DOHH2 (cell line): Measurements from ENCODE around the gene CALHM3.
A peak's percentile ranks its signal among the peaks of the same experiment; 100 is the strongest.

Experiments used
- H3F3A ChIP-seq: fragments of 200-600 bp; sonication (generic), shearing (Covaris generic); 2 replicates; pipeline ENCODE4 v1.6.0; 2016; ENCODE audit warnings: antibody characterized with exemption, mild to moderate bottlenecking; ENCODE audit not compliant: control insufficient read depth, insufficient read depth
- H3K27ac ChIP-seq: fragments of 200-600 bp; sonication (generic); 2 replicates; pipeline ENCODE4 v1.5.1; 2014; ENCODE audit warnings: low read depth, mild to moderate bottlenecking, low read length, moderate library complexity
- H3K27me3 ChIP-seq: fragments of 200-600 bp; sonication (generic); 2 replicates; pipeline ENCODE4 v1.6.1; 2014; ENCODE audit warnings: mild to moderate bottlenecking, low read length, mixed read lengths; ENCODE audit not compliant: control insufficient read depth
- H3K36me3 ChIP-seq: fragments of 200-600 bp; sonication (generic); 2 replicates; pipeline ENCODE4 v1.6.1; 2014; ENCODE audit warnings: mild to moderate bottlenecking, low read length, moderate library complexity, mixed read lengths; ENCODE audit not compliant: control insufficient read depth
- H3K4me1 ChIP-seq: fragments of 200-600 bp; sonication (generic); 2 replicates; pipeline ENCODE4 v1.6.1; 2014; ENCODE audit warnings: mild to moderate bottlenecking, low read length, mixed read lengths; ENCODE audit not compliant: control insufficient read depth
- H3K4me2 ChIP-seq: fragments of 200-600 bp; sonication (generic); 2 replicates; pipeline ENCODE4 v1.6.0; 2014; ENCODE audit warnings: mild to moderate bottlenecking, low read length, moderate library complexity
- H3K4me3 ChIP-seq: fragments of 200-600 bp; sonication (generic); 2 replicates; pipeline ENCODE4 v1.5.1; 2014; ENCODE audit warnings: mild to moderate bottlenecking, low read length, mixed read lengths
- H3K79me2 ChIP-seq: fragments of 200-600 bp; sonication (generic); 2 replicates; pipeline ENCODE4 v1.6.1; 2014; ENCODE audit warnings: mild to moderate bottlenecking, low read length, mixed read lengths; ENCODE audit not compliant: control insufficient read depth
- H3K9me2 ChIP-seq: fragments of 200-600 bp; sonication (generic); replicated peaks from 2 replicates; pipeline ENCODE4 v1.6.1; 2014; ENCODE audit warnings: mild to moderate bottlenecking, low read length, mixed read lengths; ENCODE audit not compliant: control insufficient read depth
- H3K9me3 ChIP-seq: fragments of 200-600 bp; sonication (generic); 2 replicates; pipeline ENCODE4 v1.6.1; 2014; ENCODE audit warnings: antibody characterized with exemption, low read length, mixed read lengths; ENCODE audit not compliant: control insufficient read depth, insufficient read depth
- H4K20me1 ChIP-seq: fragments of 200-600 bp; sonication (generic); 2 replicates; pipeline ENCODE4 v1.6.0; 2014; ENCODE audit warnings: low read depth, mild to moderate bottlenecking, antibody characterized with exemption, low read length, moderate library complexity; ENCODE audit not compliant: control insufficient read depth, insufficient read depth
- EZH2phosphoT487 ChIP-seq: fragments of 200-600 bp; sonication (generic); IDR thresholded peaks from 2 replicates; pipeline ENCODE4 v1.6.1; 2017; ENCODE audit warnings: borderline replicate concordance, mild to moderate bottlenecking, antibody characterized with exemption, low read length, moderate library complexity, mixed read lengths
- TF ChIP-seq, protein P1 (sequence below): fragments of 200-600 bp; sonication (generic); IDR thresholded peaks from one replicate; pipeline ENCODE4 v1.5.1; 2014; ENCODE audit warnings: antibody characterized with exemption, mild to moderate bottlenecking, low read depth, low read length; ENCODE audit not compliant: poor library complexity, severe bottlenecking

CALHM3 gene

DNA sequence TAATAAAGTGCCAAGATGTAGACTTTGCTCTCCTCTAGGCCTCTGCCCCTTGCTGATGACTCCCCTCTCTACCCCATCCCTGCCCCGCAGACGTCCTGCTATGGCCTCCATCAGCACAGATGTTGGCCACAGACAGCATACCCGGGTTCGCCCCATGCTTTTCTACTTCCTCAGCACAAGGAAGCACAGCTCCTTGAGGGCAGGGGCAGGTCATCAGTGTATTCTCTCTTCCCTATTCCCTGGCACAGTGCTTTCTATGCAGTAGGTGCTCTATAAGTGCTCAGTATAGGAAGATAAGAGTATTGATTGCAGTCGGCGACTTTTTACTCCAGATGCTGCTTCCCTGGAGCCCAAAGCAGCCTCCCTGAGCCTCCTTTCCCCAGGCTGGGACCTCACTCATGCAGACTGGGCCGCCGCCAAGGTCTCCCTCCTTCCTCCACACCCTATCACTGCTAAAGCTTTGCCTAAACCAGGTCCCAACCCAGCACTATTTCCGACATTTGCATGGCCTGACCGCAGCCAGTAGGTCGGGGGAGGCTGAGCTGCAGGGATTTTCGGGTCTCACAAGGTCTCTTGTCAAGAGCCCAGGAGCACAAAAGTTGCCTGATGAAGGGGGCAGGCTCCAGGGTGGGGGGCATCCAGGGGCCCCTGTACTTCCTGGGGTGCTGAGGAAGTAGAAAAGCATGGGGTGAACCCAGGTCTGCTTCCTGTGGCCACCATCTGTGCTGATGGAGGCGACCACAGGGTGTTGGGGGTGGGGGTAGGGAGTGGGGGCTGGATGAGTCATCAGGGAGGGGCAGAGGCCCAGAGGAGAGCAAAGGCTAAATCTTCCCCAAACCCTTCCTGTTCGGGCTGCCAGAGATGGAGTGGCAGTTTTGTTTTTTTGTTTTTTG is 8.0 kb downstream of the CALHM3 start:
- Histone ChIP-seq H3K4me3 (peak overlapping the region; percentile 71), H3K4me1 (peaks cover 80% of the 10 kb centered on the region), H3K27me3 (no peaks in the 10 kb centered on the region), H3K36me3 (no peaks in the 10 kb centered on the region), H3K9me3 (no peaks in the 10 kb centered on the region), H3K27ac (peak overlapping the region; percentile 96), H4K20me1 (no peaks in the 10 kb centered on the region), H3K4me2 (peak overlapping the region; percentile 92), H3F3A (peaks cover 42% of the 10 kb centered on the region), H3K9me2 (no peaks in the 10 kb centered on the region), H3K79me2 (no peaks in the 10 kb centered on the region)
- TF ChIP-seq, protein P1, sequence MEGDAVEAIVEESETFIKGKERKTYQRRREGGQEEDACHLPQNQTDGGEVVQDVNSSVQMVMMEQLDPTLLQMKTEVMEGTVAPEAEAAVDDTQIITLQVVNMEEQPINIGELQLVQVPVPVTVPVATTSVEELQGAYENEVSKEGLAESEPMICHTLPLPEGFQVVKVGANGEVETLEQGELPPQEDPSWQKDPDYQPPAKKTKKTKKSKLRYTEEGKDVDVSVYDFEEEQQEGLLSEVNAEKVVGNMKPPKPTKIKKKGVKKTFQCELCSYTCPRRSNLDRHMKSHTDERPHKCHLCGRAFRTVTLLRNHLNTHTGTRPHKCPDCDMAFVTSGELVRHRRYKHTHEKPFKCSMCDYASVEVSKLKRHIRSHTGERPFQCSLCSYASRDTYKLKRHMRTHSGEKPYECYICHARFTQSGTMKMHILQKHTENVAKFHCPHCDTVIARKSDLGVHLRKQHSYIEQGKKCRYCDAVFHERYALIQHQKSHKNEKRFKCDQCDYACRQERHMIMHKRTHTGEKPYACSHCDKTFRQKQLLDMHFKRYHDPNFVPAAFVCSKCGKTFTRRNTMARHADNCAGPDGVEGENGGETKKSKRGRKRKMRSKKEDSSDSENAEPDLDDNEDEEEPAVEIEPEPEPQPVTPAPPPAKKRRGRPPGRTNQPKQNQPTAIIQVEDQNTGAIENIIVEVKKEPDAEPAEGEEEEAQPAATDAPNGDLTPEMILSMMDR, result no peak
- TF ChIP-seq EZH2phosphoT487, result no peak

DNA sequence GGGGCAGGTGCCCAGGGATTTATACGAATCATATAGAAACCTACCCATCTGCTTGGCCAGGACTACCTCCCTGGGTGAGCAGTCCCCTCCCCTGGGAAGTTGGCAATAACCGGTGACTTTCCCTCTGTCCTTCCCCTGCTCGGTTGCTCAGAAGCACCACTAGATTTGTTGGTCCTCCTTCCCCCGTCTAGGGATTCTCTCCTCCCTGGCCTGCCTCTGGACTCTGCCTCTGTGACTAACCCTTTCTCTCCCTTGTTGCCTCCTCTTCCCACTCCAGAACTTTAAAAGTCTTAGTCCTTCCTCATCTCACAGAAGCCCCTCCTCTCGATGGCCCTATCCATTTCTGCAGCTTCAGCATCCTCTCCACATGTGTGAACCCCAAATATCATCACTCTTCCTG is 9.8 kb downstream of the CALHM3 start:
- Histone ChIP-seq H3K9me3 (no peaks in the 10 kb centered on the region), H3F3A (peaks cover 42% of the 10 kb centered on the region), H3K4me2 (peak overlapping the region; percentile 7; the same call in 1 of the 2 replicates), H4K20me1 (no peaks in the 10 kb centered on the region), H3K4me3 (no peak overlapping the region), H3K79me2 (no peaks in the 10 kb centered on the region), H3K9me2 (no peaks in the 10 kb centered on the region), H3K4me1 (peaks cover 89% of the 10 kb centered on the region), H3K27ac (peak overlapping the region; percentile 96), H3K36me3 (no peaks in the 10 kb centered on the region), H3K27me3 (no peaks in the 10 kb centered on the region)
- TF ChIP-seq, protein P1, result no peak
- no peak for TF ChIP-seq EZH2phosphoT487

DNA sequence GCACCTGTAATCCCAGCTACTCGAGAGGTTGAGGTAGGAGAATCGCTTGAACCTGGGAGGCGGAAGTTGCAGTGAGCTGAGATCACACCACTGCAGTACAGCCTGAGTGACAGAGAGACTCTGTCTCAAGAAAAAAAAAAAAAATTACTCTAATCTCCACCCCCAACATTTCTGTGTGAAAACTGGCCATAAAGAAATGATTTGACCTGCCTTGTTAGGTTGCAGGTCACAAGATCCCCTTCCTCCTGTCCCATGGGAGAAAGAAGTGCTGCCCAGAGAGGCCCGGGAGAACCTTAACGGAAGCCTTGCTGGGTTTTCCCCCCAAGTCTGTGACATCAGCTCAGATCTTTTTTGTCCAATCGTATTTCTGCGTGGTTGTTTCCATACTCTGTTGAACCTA is 11.6 kb downstream of the CALHM3 start:
- Histone ChIP-seq H3K36me3 (no peaks in the 10 kb centered on the region), H3K4me3 (peak overlapping the region; percentile 58), H3K27ac (peak overlapping the region; percentile 96), H3F3A (peaks cover 42% of the 10 kb centered on the region), H3K79me2 (no peaks in the 10 kb centered on the region), H3K4me1 (peaks cover 95% of the 10 kb centered on the region), H3K4me2 (peak overlapping the region; percentile 64), H4K20me1 (no peaks in the 10 kb centered on the region), H3K9me2 (no peaks in the 10 kb centered on the region), H3K9me3 (no peaks in the 10 kb centered on the region), H3K27me3 (no peaks in the 10 kb centered on the region)
- TF ChIP-seq EZH2phosphoT487, result no peak
- TF ChIP-seq, protein P1, result no peak
